Measurements from ENCODE around the gene STPG1. TPM values are rescaled to one million over a fixed set of nuclear protein-coding genes. Genes with fewer than 3 reads are reported as not detected.

The STPG1 gene
- total RNA-seq, 2 experiments from 2014 or later = 8.0 to 9.9 TPM

GRCh38 chr1:24336075-24336474 lies 77.5 kb downstream of the STPG1 start:
- Mint-ChIP-seq H3K27ac (no peak overlapping the region), H3K9me3 (ENCODE audit: insufficient read depth) (no peaks in the 10 kb centered on the region), H3K4me3 (no peak overlapping the region), H3K36me3 (ENCODE audit: low read depth) (no peaks in the 10 kb centered on the region), H3K4me1 (ENCODE audit: low read depth) (peaks cover 4% of the 10 kb centered on the region), H3K27me3 (ENCODE audit: low read depth) (peaks cover 43% of the 10 kb centered on the region)
- ChIA-PET POLR2A (no interaction called here), CTCF (no interaction called here)
- ATAC-seq = no peak
- DNase-seq = no peak

GRCh38 chr1:24331961-24332673 lies 81.5 kb downstream of the STPG1 start:
- ATAC-seq (no peak), DNase-seq (no peak)
- CTCF ChIA-PET = no interaction called here
- no peaks in the 10 kb centered on the region for H3K36me3 Mint-ChIP-seq (ENCODE audit: low read depth)
- H3K4me3 Mint-ChIP-seq = no peak overlapping the region
- no peaks in the 10 kb centered on the region for H3K4me1 Mint-ChIP-seq (ENCODE audit: low read depth)
- POLR2A ChIA-PET = interaction anchor here (1.2 kb wide), 1 partner anchor 10 kb away, joined by 3 read pairs; no protein-coding TSS in a partner anchor
- H3K27ac Mint-ChIP-seq = no peak overlapping the region
- no peaks in the 10 kb centered on the region for H3K9me3 Mint-ChIP-seq (ENCODE audit: insufficient read depth)
- H3K27me3 Mint-ChIP-seq (ENCODE audit: low read depth) = peaks cover 57% of the 10 kb centered on the region

DNA sequence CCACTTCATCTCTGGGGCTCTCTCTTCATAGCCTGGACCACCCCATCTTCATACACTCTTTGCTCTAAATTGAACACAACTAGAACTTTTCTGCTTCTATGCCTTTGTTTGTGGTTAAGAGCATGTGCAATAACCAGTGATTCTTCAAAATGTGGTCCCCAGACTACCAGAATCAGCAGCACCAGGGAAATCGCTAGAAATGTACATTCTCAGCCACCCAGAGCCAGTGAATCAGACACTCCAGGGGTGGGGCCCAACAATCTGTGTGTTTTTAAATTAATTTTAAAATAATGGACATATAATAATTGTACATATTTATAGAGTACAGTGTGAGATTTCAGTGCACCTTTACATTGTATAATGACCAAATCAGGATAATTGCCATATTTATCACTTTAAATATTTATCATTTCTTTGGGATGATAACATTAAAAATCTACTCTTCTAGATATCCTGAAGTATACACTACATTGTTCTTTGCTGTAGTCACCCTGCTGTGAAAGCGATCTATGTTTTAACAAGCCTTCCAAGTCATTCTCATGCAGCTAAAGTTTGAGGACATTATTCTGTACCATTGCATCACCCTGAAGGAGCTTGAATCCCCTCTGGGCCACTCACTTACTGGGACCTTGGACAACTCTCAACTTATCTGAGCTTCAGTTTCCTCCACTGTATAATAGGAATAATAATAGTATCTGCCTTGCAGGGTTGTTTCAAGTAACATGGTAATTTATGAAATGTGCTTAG lies 83.6 kb downstream of the STPG1 start:
- H3K36me3 Mint-ChIP-seq (ENCODE audit: low read depth) = no peaks in the 10 kb centered on the region
- H3K4me3 Mint-ChIP-seq = no peak overlapping the region
- no peaks in the 10 kb centered on the region for H3K9me3 Mint-ChIP-seq (ENCODE audit: insufficient read depth)
- CTCF ChIA-PET = interaction anchor here (1.0 kb wide), 1 partner anchor 257 kb away, joined by 3 read pairs; no protein-coding TSS in a partner anchor
- no peak overlapping the region for H3K27ac Mint-ChIP-seq
- no peak for DNase-seq
- POLR2A ChIA-PET = no interaction called here
- ATAC-seq = no peak
- H3K4me1 Mint-ChIP-seq (ENCODE audit: low read depth) = no peaks in the 10 kb centered on the region
- peaks cover 73% of the 10 kb centered on the region for H3K27me3 Mint-ChIP-seq (ENCODE audit: low read depth)

DNA sequence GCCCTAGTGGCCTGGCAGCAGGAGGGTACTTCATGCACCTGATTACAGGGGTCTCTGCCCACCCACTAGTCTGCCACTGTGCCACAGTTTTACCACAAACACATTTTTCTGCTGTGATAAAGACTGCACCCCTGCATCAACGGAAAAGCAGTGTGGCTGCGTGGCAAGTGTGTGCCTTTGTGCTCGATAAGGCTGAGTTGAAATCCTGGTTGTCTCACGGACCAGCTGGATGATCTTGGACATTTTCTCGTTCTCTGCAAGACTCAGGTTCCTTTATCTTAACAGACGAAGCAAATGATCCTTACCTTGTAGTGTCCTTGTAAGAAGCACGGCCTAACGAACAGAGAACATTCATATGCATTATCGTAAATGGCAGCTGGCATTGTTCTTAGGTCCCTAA lies 84.3 kb downstream of the STPG1 start:
- ChIA-PET POLR2A (no interaction called here), CTCF (no interaction called here)
- H3K4me3 Mint-ChIP-seq = no peak overlapping the region
- no peak for DNase-seq
- no peaks in the 10 kb centered on the region for H3K9me3 Mint-ChIP-seq (ENCODE audit: insufficient read depth)
- H3K4me1 Mint-ChIP-seq (ENCODE audit: low read depth) = no peaks in the 10 kb centered on the region
- peaks cover 76% of the 10 kb centered on the region for H3K27me3 Mint-ChIP-seq (ENCODE audit: low read depth)
- no peak overlapping the region for H3K27ac Mint-ChIP-seq
- no peak for ATAC-seq
- no peaks in the 10 kb centered on the region for H3K36me3 Mint-ChIP-seq (ENCODE audit: low read depth)

- Mint-ChIP-seq H3K4me3 (no peak overlapping the region), H3K36me3 (ENCODE audit: low read depth) (no peaks in the 10 kb centered on the region), H3K4me1 (ENCODE audit: low read depth) (peaks cover 2% of the 10 kb centered on the region), H3K27ac (no peak overlapping the region), H3K9me3 (ENCODE audit: insufficient read depth) (no peaks in the 10 kb centered on the region), H3K27me3 (ENCODE audit: low read depth) (peaks cover 80% of the 10 kb centered on the region)
- DNase-seq = no peak
- CTCF ChIA-PET = interaction anchor here (1.1 kb wide), 1 partner anchor 64 kb away, joined by 4 read pairs; no protein-coding TSS in a partner anchor
- ATAC-seq = no peak
- POLR2A ChIA-PET = no interaction called here
These were observed 85.7 kb downstream of the STPG1 start for GRCh38 chr1:24327891-24328290.

- DNase-seq = no peak
- ATAC-seq = no peak
- H3K27me3 Mint-ChIP-seq (ENCODE audit: low read depth) = peaks cover 81% of the 10 kb centered on the region
- H3K4me1 Mint-ChIP-seq (ENCODE audit: low read depth) = peaks cover 6% of the 10 kb centered on the region
- H3K36me3 Mint-ChIP-seq (ENCODE audit: low read depth) = no peaks in the 10 kb centered on the region
- no peak overlapping the region for H3K4me3 Mint-ChIP-seq
- H3K9me3 Mint-ChIP-seq (ENCODE audit: insufficient read depth) = no peaks in the 10 kb centered on the region
- no peak overlapping the region for H3K27ac Mint-ChIP-seq
- CTCF ChIA-PET = interaction anchor here (1.1 kb wide), 1 partner anchor 64 kb away, joined by 4 read pairs; no protein-coding TSS in a partner anchor
- POLR2A ChIA-PET = no interaction called here
These were observed 86.1 kb downstream of the STPG1 start for GRCh38 chr1:24327486-24327885.

DNA sequence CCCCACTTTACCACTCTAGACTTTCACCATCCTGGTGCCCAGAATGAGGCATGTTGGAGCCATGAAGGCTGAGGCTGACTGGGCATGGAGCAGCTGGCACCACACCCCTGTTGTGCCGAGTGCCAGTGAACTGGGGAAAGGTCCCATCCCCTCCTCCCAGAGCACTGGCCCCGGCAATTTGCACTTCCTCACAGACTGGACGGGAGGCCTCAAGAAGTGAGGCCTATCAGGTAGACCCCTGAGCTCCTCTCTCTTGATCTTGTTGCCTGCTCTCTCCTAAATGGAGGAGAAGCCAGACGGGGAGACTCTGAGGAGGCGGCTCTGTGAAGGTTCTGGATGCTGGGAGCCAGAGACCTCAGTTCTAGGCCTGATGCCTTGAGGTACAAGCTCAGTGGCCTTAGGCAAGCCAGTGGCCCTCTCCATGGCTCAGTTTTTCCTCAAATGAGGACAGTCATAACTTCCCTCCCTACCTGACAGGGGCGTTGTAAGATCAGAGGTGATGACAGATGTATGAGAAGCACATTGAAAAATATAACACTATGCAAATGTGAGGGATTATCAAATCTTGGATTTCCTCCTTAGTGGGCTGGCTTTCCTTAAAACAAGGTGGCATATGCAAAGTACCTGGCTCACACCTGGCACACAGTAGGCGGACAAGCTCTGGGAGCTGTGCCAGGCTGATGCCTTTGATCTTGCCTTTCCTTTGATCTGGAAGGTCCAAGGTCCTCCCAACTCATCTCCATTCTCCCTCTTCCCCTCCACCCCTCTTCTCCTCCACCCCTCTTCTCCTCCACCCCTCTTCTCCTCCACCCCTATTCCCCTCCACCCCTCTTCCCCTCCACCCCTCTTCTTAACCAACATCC lies 87.8 kb downstream of the STPG1 start:
- no peaks in the 10 kb centered on the region for H3K9me3 Mint-ChIP-seq (ENCODE audit: insufficient read depth)
- CTCF ChIA-PET = interaction anchor here (0.8 to 1.5 kb wide), 5 partner anchors 25 to 255 kb away, joined by 3 read pairs; no protein-coding TSS in a partner anchor

DNA sequence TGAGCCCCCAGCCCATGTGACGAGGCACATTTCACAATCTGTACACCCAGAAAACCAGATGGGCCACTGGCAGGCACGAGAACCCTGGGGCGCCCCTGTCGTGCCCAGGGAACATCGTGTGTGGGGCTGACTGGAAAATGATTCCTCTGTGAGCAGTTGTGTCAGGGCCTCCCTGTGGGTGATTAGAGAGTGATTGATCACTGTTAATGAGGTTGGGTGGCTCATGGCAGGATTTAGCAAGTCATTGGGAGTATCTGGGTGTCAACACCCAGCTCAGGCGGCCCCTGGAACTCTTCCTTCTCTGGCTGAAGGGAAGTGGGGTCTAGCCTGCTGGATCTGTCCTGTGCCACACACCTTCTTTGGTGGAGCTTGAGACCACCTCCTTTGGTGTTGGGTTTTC lies 88.7 kb downstream of the STPG1 start:
- POLR2A ChIA-PET = no interaction called here
- H3K27me3 Mint-ChIP-seq (ENCODE audit: low read depth) = peaks cover 81% of the 10 kb centered on the region
- ATAC-seq (no peak), DNase-seq (no peak)
- CTCF ChIA-PET = interaction anchor here (0.9 to 1.5 kb wide), 3 partner anchors 61 to 254 kb away, joined by 3 read pairs; no protein-coding TSS in a partner anchor
- no peak overlapping the region for H3K27ac Mint-ChIP-seq
- H3K36me3 Mint-ChIP-seq (ENCODE audit: low read depth) = no peaks in the 10 kb centered on the region
- H3K4me1 Mint-ChIP-seq (ENCODE audit: low read depth) = peaks cover 26% of the 10 kb centered on the region
- H3K4me3 Mint-ChIP-seq = no peak overlapping the region
- H3K9me3 Mint-ChIP-seq (ENCODE audit: insufficient read depth) = no peaks in the 10 kb centered on the region

More for the DNA sequence above, 87.8 kb downstream of the STPG1 start:
- Mint-ChIP-seq H3K27ac (no peak overlapping the region), H3K27me3 (ENCODE audit: low read depth) (peaks cover 79% of the 10 kb centered on the region), H3K36me3 (ENCODE audit: low read depth) (no peaks in the 10 kb centered on the region), H3K4me3 (no peak overlapping the region), H3K4me1 (ENCODE audit: low read depth) (peaks cover 18% of the 10 kb centered on the region)
- DNase-seq (no peak), ATAC-seq (no peak)
- POLR2A ChIA-PET = no interaction called here

GRCh38 chr1:24323281-24323680 lies 90.3 kb downstream of the STPG1 start:
- Mint-ChIP-seq H3K27ac (no peak overlapping the region), H3K9me3 (ENCODE audit: insufficient read depth) (no peaks in the 10 kb centered on the region), H3K4me3 (no peak overlapping the region), H3K36me3 (ENCODE audit: low read depth) (no peaks in the 10 kb centered on the region), H3K4me1 (ENCODE audit: low read depth) (peaks cover 42% of the 10 kb centered on the region), H3K27me3 (ENCODE audit: low read depth) (peaks cover 89% of the 10 kb centered on the region)
- ATAC-seq (no peak), DNase-seq (no peak)
- CTCF ChIA-PET = interaction anchor here (5.7 kb wide), 1 partner anchor 69 kb away, joined by 41 read pairs; no protein-coding TSS in a partner anchor
- POLR2A ChIA-PET = no interaction called here

GRCh38 chr1:24322470-24323177 lies 91.0 kb downstream of the STPG1 start:
- Mint-ChIP-seq H3K27me3 (ENCODE audit: low read depth) (peaks cover 89% of the 10 kb centered on the region), H3K36me3 (ENCODE audit: low read depth) (no peaks in the 10 kb centered on the region), H3K27ac (peak overlapping the region; percentile 68), H3K4me3 (peak overlapping the region; percentile 62), H3K9me3 (ENCODE audit: insufficient read depth) (no peaks in the 10 kb centered on the region), H3K4me1 (ENCODE audit: low read depth) (peaks cover 42% of the 10 kb centered on the region)
- CTCF ChIA-PET = interaction anchor here (1.2 to 5.7 kb wide), 7 partner anchors 8 to 172 kb away, joined by 5 to 41 read pairs (median 10); partner anchors contain the start of gene NIPAL3
- POLR2A ChIA-PET = interaction anchor here (0.5 to 1.3 kb wide), 2 partner anchors 10 to 261 kb away, joined by 3 read pairs; no protein-coding TSS in a partner anchor
- ATAC-seq (no peak), DNase-seq (no peak)
